DND-41 (cell line): ENCODE data around the gene PFDN2.

Experiments
- EZH2 ChIP-seq: IDR thresholded peaks from 3 replicates; pipeline ENCODE4 v1.6.1; 2012; ENCODE audit warnings: borderline replicate concordance, low read depth, mild to moderate bottlenecking, moderate library complexity, low read length, inconsistent platforms; ENCODE audit not compliant: severe bottlenecking
- TF ChIP-seq, protein P1 (sequence below): IDR thresholded peaks from 2 replicates; pipeline ENCODE4 v1.5.1; 2012; ENCODE audit warnings: borderline replicate concordance, low read length, moderate library complexity, mild to moderate bottlenecking; ENCODE audit not compliant: poor library complexity, severe bottlenecking; ENCODE audit errors: extremely low read depth

DNA sequence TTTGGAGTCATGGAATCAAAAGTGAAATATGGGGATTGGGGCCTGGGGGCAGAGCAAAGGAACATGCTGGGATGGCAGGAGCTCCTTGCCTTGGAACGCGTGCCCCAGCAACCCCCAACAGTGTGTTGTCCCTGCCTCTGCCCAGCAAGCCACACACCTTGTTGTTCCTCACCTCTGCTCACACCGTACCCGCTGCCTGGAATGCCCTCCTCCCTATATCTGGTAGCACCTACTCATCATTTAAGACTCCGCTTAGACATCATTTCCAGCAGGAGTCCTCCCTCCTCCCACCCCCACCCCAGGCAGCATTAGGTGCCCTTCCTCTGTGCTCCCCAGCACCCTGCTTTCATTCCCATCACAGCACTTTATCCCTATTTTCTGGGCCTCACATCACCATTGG is 36.3 kb downstream of the PFDN2 start:
- TF ChIP-seq, protein P1, sequence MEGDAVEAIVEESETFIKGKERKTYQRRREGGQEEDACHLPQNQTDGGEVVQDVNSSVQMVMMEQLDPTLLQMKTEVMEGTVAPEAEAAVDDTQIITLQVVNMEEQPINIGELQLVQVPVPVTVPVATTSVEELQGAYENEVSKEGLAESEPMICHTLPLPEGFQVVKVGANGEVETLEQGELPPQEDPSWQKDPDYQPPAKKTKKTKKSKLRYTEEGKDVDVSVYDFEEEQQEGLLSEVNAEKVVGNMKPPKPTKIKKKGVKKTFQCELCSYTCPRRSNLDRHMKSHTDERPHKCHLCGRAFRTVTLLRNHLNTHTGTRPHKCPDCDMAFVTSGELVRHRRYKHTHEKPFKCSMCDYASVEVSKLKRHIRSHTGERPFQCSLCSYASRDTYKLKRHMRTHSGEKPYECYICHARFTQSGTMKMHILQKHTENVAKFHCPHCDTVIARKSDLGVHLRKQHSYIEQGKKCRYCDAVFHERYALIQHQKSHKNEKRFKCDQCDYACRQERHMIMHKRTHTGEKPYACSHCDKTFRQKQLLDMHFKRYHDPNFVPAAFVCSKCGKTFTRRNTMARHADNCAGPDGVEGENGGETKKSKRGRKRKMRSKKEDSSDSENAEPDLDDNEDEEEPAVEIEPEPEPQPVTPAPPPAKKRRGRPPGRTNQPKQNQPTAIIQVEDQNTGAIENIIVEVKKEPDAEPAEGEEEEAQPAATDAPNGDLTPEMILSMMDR = no peak
- TF ChIP-seq EZH2 = no peak
